Smooth muscle cell of the umbilical artery (primary cell): Measurements from ENCODE around the gene HMGN4. TPM values are rescaled to one million over a fixed set of nuclear protein-coding genes. Genes with fewer than 3 reads are reported as not detected.

ENCODE experiments used
- total RNA-seq: library from RNA; depleted of rRNA; stranded (reverse); fragments of >200 nt; gene quantifications from 2 replicates; pipeline ENCODE4 v1.2.3, GENCODE V29; 2014

The HMGN4 gene
- 65.6 and 96.4 TPM in 2 replicates for total RNA-seq

DNA sequence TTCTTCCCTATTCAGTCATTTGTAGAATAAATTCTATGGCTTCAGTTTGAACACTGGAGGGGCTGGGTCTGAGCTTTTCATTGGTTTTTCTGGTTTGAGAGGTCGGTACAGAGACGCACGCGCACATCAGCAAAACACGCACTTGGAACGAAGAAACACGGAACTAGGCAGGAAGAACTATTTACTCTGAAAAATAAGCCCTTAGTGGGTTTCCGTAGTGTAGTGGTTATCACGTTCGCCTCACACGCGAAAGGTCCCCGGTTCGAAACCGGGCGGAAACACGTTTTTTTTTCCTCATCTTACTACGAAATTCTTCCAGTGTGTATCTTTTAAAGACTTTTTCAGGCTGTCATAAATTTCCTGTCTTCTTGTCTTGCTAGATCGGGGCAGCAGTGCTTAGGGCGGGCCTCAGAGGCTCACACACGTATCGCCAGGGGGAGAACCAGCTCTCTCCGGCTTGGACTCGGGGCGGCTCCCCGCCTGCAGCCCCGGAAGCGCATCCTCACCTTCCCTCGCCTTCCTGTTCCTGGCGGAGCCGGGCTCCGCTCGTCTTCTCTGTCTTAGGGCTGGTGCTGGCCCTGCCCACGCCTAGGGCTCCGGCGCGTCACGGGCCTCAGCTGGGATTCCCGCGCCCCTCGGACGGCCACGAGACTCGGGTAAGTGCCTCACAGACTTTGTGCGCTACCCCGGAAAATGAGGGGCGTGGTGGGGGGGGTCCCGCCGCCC, at the start of gene HMGN4:
TSS of gene HMGN4 (plus strand) at position 521 of the 726 bp plus-strand sequence. CDS start 6,841 bp downstream, outside the sequence.

DNA sequence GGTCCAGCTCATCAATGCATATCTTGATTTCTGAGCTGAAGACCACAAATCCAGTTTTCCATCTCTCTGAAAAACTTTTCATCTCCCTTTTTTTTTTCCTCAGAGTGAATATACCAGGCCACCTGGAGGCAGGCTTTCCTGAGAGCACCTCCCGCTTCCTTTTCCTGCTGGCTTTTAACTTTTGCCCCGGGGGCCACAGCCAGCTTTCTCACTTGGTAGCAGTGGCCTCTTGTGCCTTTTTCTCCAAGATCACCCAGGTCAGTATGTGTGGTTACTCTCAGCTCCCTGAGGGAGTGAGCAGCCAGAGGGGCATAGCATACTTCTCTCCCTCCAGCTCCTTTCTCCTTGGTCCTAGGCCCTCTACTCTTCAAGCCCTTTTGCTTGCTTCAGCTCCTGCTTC, 38.1 kb upstream of the HMGN4 start, which contains the start of gene BTN1A1:
TSS of gene BTN1A1 (plus strand) at position 202 of the 400 bp plus-strand sequence. CDS start 984 bp downstream, outside the sequence.

Other genes starting within 250 kb of the HMGN4 start
- gene BTN3A2, start 173.2 kb upstream of the HMGN4 start, total RNA-seq = 23.5 and 43.7 TPM in 2 replicates
- 10.7 and 12.4 TPM in 2 replicates for gene BTN2A2, start 155.3 kb upstream of the HMGN4 start, total RNA-seq
- gene BTN3A1, start 136.1 kb upstream of the HMGN4 start, total RNA-seq = 47.1 and 53.7 TPM in 2 replicates
- 23.3 and 26.7 TPM in 2 replicates for gene BTN3A3, start 97.9 kb upstream of the HMGN4 start, total RNA-seq
- 14.9 and 21.1 TPM in 2 replicates for gene BTN2A1, start 80.4 kb upstream of the HMGN4 start, total RNA-seq
- not detected in 2 replicates for gene BTN1A1, start 38.1 kb upstream of the HMGN4 start, total RNA-seq
- gene ABT1, start 58.6 kb downstream of the HMGN4 start, total RNA-seq = 10.4 and 11.9 TPM in 2 replicates
- 14.9 and 19.9 TPM in 2 replicates for gene ZNF322, start 121.4 kb downstream of the HMGN4 start, total RNA-seq